HepG2 (cell line): ENCODE data around the gene PGLYRP4. TPM values are rescaled to one million over a fixed set of nuclear protein-coding genes. Genes with fewer than 3 reads are reported as not detected.

Source experiments
- ATAC-seq: fragments of 200-7000 bp; cut with Tn5 transposase; 3 replicates; pipeline ENCODE4 v1.9.1; 2020; ENCODE audit warnings: mild to moderate bottlenecking, moderate library complexity
- Bru-seq: library from RNA; stranded (reverse); fragments of 400-500 nt; gene quantifications from one replicate; lab custom pipeline; 2021; lab: Mats Ljungman, UMichigan
- BruChase-seq, 2 experiments: library from RNA; stranded (reverse); fragments of 400-500 nt; gene quantifications; one replicate each; lab custom pipeline; 2021; lab: Mats Ljungman, UMichigan
- BruUV-seq: library from RNA; stranded (reverse); fragments of 400-500 nt; replicated peaks from 2 replicates; lab custom pipeline; 2021; lab: Mats Ljungman, UMichigan
- CTCF ChIA-PET: fragments of 300-600 bp; formaldehyde crosslinking; extraction: SDS; loops from one replicate; lab custom pipeline; 2021; ENCODE audit warnings: low total read pairs, inconsistent platforms, low intra/inter-chr PET ratio; lab: Yijun Ruan, JAX
- POLR2A ChIA-PET: fragments of 350-600 bp; sonication (Branson Sonifier 250); formaldehyde crosslinking; loops from one replicate; lab custom pipeline; 2020; ENCODE audit warnings: antibody characterized with exemption, inconsistent platforms; lab: Yijun Ruan, JAX
- DNase-seq: peaks from one replicate; pipeline ENCODE4 v3.0.0-alpha.2; 2015; ENCODE audit warnings: low spot score
- FAIRE-seq: peaks from 3 replicates; lab custom pipeline; 2011; peaks lifted over from hg19 to GRCh38; lab: Jason Lieb, UNC
- H2AFZ ChIP-seq: one replicate; pipeline ENCODE4 v1.6.1; 2011; ENCODE audit warnings: low read length, inconsistent platforms
- H3K27ac ChIP-seq: fragments of 300-600 bp; 3 replicates; pipeline ENCODE4 v1.8.0; 2011; ENCODE audit warnings: mixed run types, mild to moderate bottlenecking, mixed read lengths, low read length, inconsistent platforms; ENCODE audit not compliant: insufficient read depth; ENCODE audit errors: extremely low read length
- H3K27me3 ChIP-seq, 2 experiments: fragments of 200-600 bp in 1 of 2; 2 replicates in 1 of 2; 3 replicates in 1 of 2; pipeline versions ENCODE4 v1.6.0 to v1.8.0; 2011; ENCODE audit warnings: low read length in 2 of 2, mild to moderate bottlenecking in 2 of 2, moderate library complexity in 2 of 2, inconsistent platforms in 1 of 2; ENCODE audit not compliant: insufficient read depth in 2 of 2, control insufficient read depth in 1 of 2
- H3K36me3 ChIP-seq, 2 experiments: fragments of 200-600 bp in 1 of 2; replicated peaks in 1 of 2; 2 replicates in 1 of 2; 3 replicates in 1 of 2; pipeline versions ENCODE4 v1.5.1 to v1.8.0; 2011; ENCODE audit warnings: low read length in 2 of 2, inconsistent platforms in 1 of 2; ENCODE audit not compliant: insufficient read depth in 2 of 2, control insufficient read depth in 1 of 2
- H3K4me1 ChIP-seq: 2 replicates; pipeline ENCODE4 v1.5.1; 2012; ENCODE audit warnings: low read length, inconsistent platforms; ENCODE audit not compliant: insufficient read depth
- H3K4me2 ChIP-seq: 2 replicates; pipeline ENCODE4 v1.6.0; 2011; ENCODE audit warnings: low read depth, low read length, inconsistent platforms
- H3K4me3 ChIP-seq, 3 experiments: fragments of 200-600 bp in 1 of 3; sonication (generic), shearing (Covaris generic) in 1 of 3; replicated peaks in 1 of 3; 2 replicates each; pipeline ENCODE4 v1.5.1; 2011 to 2016; ENCODE audit warnings: low read length in 3 of 3, inconsistent platforms in 2 of 3, low read depth in 2 of 3, mild to moderate bottlenecking in 2 of 3, control low read depth in 1 of 3, mixed read lengths in 1 of 3; ENCODE audit not compliant: insufficient read depth in 1 of 3
- H3K79me2 ChIP-seq: one replicate; pipeline ENCODE4 v1.6.1; 2011; ENCODE audit warnings: low read length, inconsistent platforms; ENCODE audit not compliant: insufficient read depth
- H3K9ac ChIP-seq: 2 replicates; pipeline ENCODE4 v1.6.0; 2011; ENCODE audit warnings: mild to moderate bottlenecking, low read depth, low read length, inconsistent platforms; ENCODE audit not compliant: insufficient read depth
- H3K9me3 ChIP-seq: 2 replicates; pipeline ENCODE4 v1.5.1; 2012; ENCODE audit warnings: mild to moderate bottlenecking, low read length
- H4K20me1 ChIP-seq: 2 replicates; pipeline ENCODE4 v1.6.0; 2011; ENCODE audit warnings: inconsistent platforms, mild to moderate bottlenecking, low read length, moderate library complexity; ENCODE audit not compliant: insufficient read depth
- ELF1 ChIP-seq: sonication (generic); formaldehyde crosslinking; IDR thresholded peaks from 2 replicates; pipeline ENCODE4 v1.4.0; 2020; ENCODE audit warnings: missing genetic modification reagents
- GTF2F1 ChIP-seq: fragments of 150-350 bp; IDR thresholded peaks from 2 replicates; pipeline ENCODE4 v1.6.1; 2014; ENCODE audit warnings: low read length
- JDP2 ChIP-seq: sonication (generic); formaldehyde crosslinking; IDR thresholded peaks from 2 replicates; pipeline ENCODE4 v1.8.1; 2022; ENCODE audit warnings: missing genetic modification reagents, borderline replicate concordance
- NR2F6 ChIP-seq, 2 experiments: IDR thresholded peaks; 2 replicates each; pipeline ENCODE4 v1.6.1; 2016; ENCODE audit warnings: antibody characterized with exemption in 1 of 2, mild to moderate bottlenecking in 1 of 2
- SYNCRIP ChIP-seq: fragments of 200-400 bp; formaldehyde crosslinking; IDR thresholded peaks from 2 replicates; pipeline ENCODE4 v1.6.1; 2018; ENCODE audit warnings: mild to moderate bottlenecking, low read depth, low read length; ENCODE audit not compliant: insufficient read depth
- ZBED4 ChIP-seq: sonication (generic); formaldehyde crosslinking; IDR thresholded peaks from 2 replicates; pipeline ENCODE4 v1.4.0; 2020; ENCODE audit warnings: missing genetic modification reagents, borderline replicate concordance
- ZMYM2 ChIP-seq: sonication (generic); formaldehyde crosslinking; IDR thresholded peaks from 2 replicates; pipeline ENCODE4 v1.8.0; 2022; ENCODE audit warnings: mild to moderate bottlenecking, missing genetic modification reagents
- ZNF326 ChIP-seq: sonication (generic); formaldehyde crosslinking; IDR thresholded peaks from 2 replicates; pipeline ENCODE4 v1.4.0; 2020; ENCODE audit warnings: missing genetic modification reagents, borderline replicate concordance
- ZNF468 ChIP-seq: sonication (generic); formaldehyde crosslinking; IDR thresholded peaks from 2 replicates; pipeline ENCODE4 v1.8.0; 2022; ENCODE audit warnings: mild to moderate bottlenecking, moderate library complexity, missing genetic modification reagents
- ZNF543 ChIP-seq: sonication (generic); formaldehyde crosslinking; IDR thresholded peaks from 2 replicates; pipeline ENCODE4 v1.4.0; 2020; ENCODE audit warnings: mild to moderate bottlenecking, missing genetic modification reagents
- ZNF619 ChIP-seq: sonication (generic); formaldehyde crosslinking; IDR thresholded peaks from 2 replicates; pipeline ENCODE4 v1.4.0; 2020; ENCODE audit warnings: mild to moderate bottlenecking, missing genetic modification reagents
- ZNF777 ChIP-seq: sonication (generic); formaldehyde crosslinking; IDR thresholded peaks from 2 replicates; pipeline ENCODE4 v1.4.0; 2020; ENCODE audit warnings: missing genetic modification reagents
- ZNF839 ChIP-seq: sonication (generic); formaldehyde crosslinking; IDR thresholded peaks from 2 replicates; pipeline ENCODE4 v1.4.0; 2020; ENCODE audit warnings: missing genetic modification reagents, mild to moderate bottlenecking, borderline replicate concordance
- WGBS: methylation state at CpG from one replicate; pipeline ENCODE4 v1.1.6; 2017; ENCODE audit warnings: low lambda C conversion rate; 5-methylcytosine and 5-hydroxymethylcytosine counted together
- in situ Hi-C: cut with HindIII; loops from 2 replicates; pipeline ENCODE4 v1.10.0; 2017; ENCODE audit warnings: low pct_unique_long_range_greater_than_20kb; ENCODE audit not compliant: extremely low pct_ligation_motif_present
- intact Hi-C: fragments of 100-400 bp; cut with micrococcal nuclease; formaldehyde crosslinking; loops from one replicate; pipeline ENCODE4 v1.10.0; 2022; ENCODE audit not compliant: unreplicated experiment
- long read RNA-seq, 2 experiments: library from RNA in 1 of 2; library from polyadenylated mRNA in 1 of 2; stranded (forward) in 1 of 2; unstranded in 1 of 2; transcript quantifications; one replicate each; pipeline ENCODE4 v2.0.0, GENCODE V29; 2019 to 2022
- polyA minus RNA-seq, 3 experiments: library from RNA; depleted of rRNA, polyadenylated mRNA; stranded (reverse); fragments of >200 nt; gene quantifications; 2 replicates each; pipeline ENCODE4 v1.2.3, GENCODE V29; 2011; ENCODE audit warnings: low replicate concordance in 1 of 3
- polyA plus RNA-seq, 8 experiments: library from polyadenylated mRNA; depleted of rRNA in 3 of 8; stranded (reverse) in 7 of 8; unstranded in 1 of 8; fragments of >200 nt; fragmentation: Illumina TruSeq in 4 of 8; extraction: Trizol in 4 of 8; gene quantifications; 2 replicates each; pipeline versions ENCODE4 v1.2.1 to v1.2.3, GENCODE V29; 2011 to 2016; ENCODE audit warnings: low read depth in 4 of 8, missing spikeins in 1 of 8, mixed read lengths in 1 of 8; ENCODE audit not compliant: insufficient read depth in 1 of 8
- total RNA-seq, 5 experiments: library from RNA; depleted of rRNA; stranded (reverse); fragments of >200 nt; fragmentation: Illumina TruSeq; extraction: Trizol; gene quantifications; 2 replicates each; pipeline ENCODE4 v1.2.3, GENCODE V29; 2016; ENCODE audit warnings: low read depth in 1 of 5
- TF ChIP-seq, protein P1 (sequence below): sonication (generic); formaldehyde crosslinking; IDR thresholded peaks from 2 replicates; pipeline ENCODE4 v1.4.0; 2020; ENCODE audit warnings: missing genetic modification reagents, borderline replicate concordance

The PGLYRP4 gene
- total RNA-seq (2016; rRNA removed; fragmentation: Illumina TruSeq; extraction: Trizol): not detected in 2 replicates
- not detected in 2 replicates for total RNA-seq (2016; cell fraction: cytosol; rRNA removed; fragmentation: Illumina TruSeq; extraction: Trizol; ENCODE audit: low read depth)
- not detected in 2 replicates for total RNA-seq (2016; cell fraction: insoluble cytoplasmic fraction; rRNA removed; fragmentation: Illumina TruSeq; extraction: Trizol)
- not detected in 2 replicates for total RNA-seq (2016; cell fraction: membrane; rRNA removed; fragmentation: Illumina TruSeq; extraction: Trizol)
- total RNA-seq (2016; cell fraction: nucleus; rRNA removed; fragmentation: Illumina TruSeq; extraction: Trizol): not detected in 2 replicates
- polyA plus RNA-seq (2011; rRNA removed): not detected in 2 replicates
- not detected in 2 replicates for polyA plus RNA-seq (2011; cell fraction: cytosol; rRNA removed)
- polyA plus RNA-seq (2011; cell fraction: nucleus; rRNA removed): not detected in 2 replicates
- polyA plus RNA-seq (2012): not detected in 2 replicates
- polyA plus RNA-seq (2016; cell fraction: cytosol; fragmentation: Illumina TruSeq; extraction: Trizol; ENCODE audit: low read depth): not detected in 2 replicates
- polyA plus RNA-seq (2016; cell fraction: insoluble cytoplasmic fraction; fragmentation: Illumina TruSeq; extraction: Trizol; ENCODE audit: low read depth): not detected in 2 replicates
- polyA plus RNA-seq (2016; cell fraction: membrane; fragmentation: Illumina TruSeq; extraction: Trizol; ENCODE audit: low read depth): not detected in 2 replicates
- polyA plus RNA-seq (2016; cell fraction: nucleus; fragmentation: Illumina TruSeq; extraction: Trizol; ENCODE audit: insufficient read depth, low read depth): not detected in 2 replicates
- not detected in 2 replicates for polyA minus RNA-seq (2011; rRNA and poly(A)+ RNA removed; ENCODE audit: low replicate concordance)
- polyA minus RNA-seq (2011; cell fraction: cytosol; rRNA and poly(A)+ RNA removed): not detected in 2 replicates
- not detected in 2 replicates for polyA minus RNA-seq (2011; cell fraction: nucleus; rRNA and poly(A)+ RNA removed)
- Bru-seq, nascent RNA: not detected
- percentile 6 among the genes with signal in this experiment for BruChase-seq, experiment 1, labeled RNA remaining after a 6-hour chase
- not detected for BruChase-seq, experiment 2, labeled RNA remaining after a 2-hour chase
- long read RNA-seq, experiment 1: 0 reads
- long read RNA-seq, experiment 2: 0 reads

GRCh38 chr1:153348511-153349362 lies at the start of gene PGLYRP4:
TSS of gene PGLYRP4 (minus strand) at chr1:153348841. CDS start at chr1:153347932, 909 bp downstream.
- Histone ChIP-seq H3K79me2 (no peaks in the 10 kb centered on the region), H3K9ac (no peak within 1 kb of the TSS), H4K20me1 (peaks cover 5% of the 10 kb centered on the region), H3K27me3 (peaks cover 2 to 6% of the 10 kb centered on the region in 2 experiments; a peak in 3 of 5 replicates), H3K36me3 (no peaks in the 10 kb centered on the region), H3K4me3 (no peak within 1 kb of the TSS), H3K27ac (no peak within 1 kb of the TSS), H2AFZ (no peak within 1 kb of the TSS), H3K4me1 (no peaks in the 10 kb centered on the region), H3K4me2 (no peak within 1 kb of the TSS), H3K9me3 (no peaks in the 10 kb centered on the region)
- ChIA-PET CTCF (no interaction called here), POLR2A (no interaction called here)
- no TSS peak for BruUV-seq
- in situ Hi-C loops (loop anchor here (5.0 kb wide), 1 partner anchor 149 kb away; no protein-coding TSS in a partner anchor), intact Hi-C loops (no loop called here)
- ATAC-seq (no peak; the same call in 2 of the 3 replicates), DNase-seq (no peak), FAIRE-seq (no peak)
- WGBS: 24% methylated on average over 6 of the region's 10 CpGs
- TF ChIP-seq ZNF777 (CRISPR knock-in tag) (no peak), ZNF839 (CRISPR knock-in tag) (no peak), ZNF468 (no peak), ZBED4 (CRISPR knock-in tag) (no peak), SYNCRIP (no peak), ZNF619 (CRISPR knock-in tag) (no peak), ZMYM2 (no peak), NR2F6 (IDR thresholded peaks at IDR 0.05) (no peak), NR2F6 (CRISPR knock-in tag; IDR thresholded peaks at IDR 0.05) (no peak), JDP2 (CRISPR knock-in tag) (no peak), ZNF543 (CRISPR knock-in tag) (no peak), ELF1 (CRISPR knock-in tag) (no peak), ZNF326 (CRISPR knock-in tag) (no peak), GTF2F1 (no peak)
- TF ChIP-seq, protein P1, sequence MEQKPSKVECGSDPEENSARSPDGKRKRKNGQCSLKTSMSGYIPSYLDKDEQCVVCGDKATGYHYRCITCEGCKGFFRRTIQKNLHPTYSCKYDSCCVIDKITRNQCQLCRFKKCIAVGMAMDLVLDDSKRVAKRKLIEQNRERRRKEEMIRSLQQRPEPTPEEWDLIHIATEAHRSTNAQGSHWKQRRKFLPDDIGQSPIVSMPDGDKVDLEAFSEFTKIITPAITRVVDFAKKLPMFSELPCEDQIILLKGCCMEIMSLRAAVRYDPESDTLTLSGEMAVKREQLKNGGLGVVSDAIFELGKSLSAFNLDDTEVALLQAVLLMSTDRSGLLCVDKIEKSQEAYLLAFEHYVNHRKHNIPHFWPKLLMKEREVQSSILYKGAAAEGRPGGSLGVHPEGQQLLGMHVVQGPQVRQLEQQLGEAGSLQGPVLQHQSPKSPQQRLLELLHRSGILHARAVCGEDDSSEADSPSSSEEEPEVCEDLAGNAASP (CRISPR knock-in tag): no peak
